Activated naive CD8-positive, alpha-beta T cell treated with anti-CD3 and anti-CD28 coated beads, Interleukin-2, amount 50 U/mL, for 24 hours (primary cell): ENCODE data around the gene SLX4IP.

Experiments
- ATAC-seq: fragments of 150-1000 bp; cut with Tn5 transposase; one replicate; pipeline ENCODE4 v1.10.0; 2021
- DNase-seq: peaks from one replicate; pipeline ENCODE4 v3.0.0; 2021
- H3K27ac Mint-ChIP-seq: one replicate; pipeline ENCODE4 v1.8.0; 2021; ENCODE audit warnings: mild to moderate bottlenecking, mixed read lengths
- H3K27me3 Mint-ChIP-seq: one replicate; pipeline ENCODE4 v1.8.0; 2021; ENCODE audit warnings: mixed read lengths
- H3K36me3 Mint-ChIP-seq: one replicate; pipeline ENCODE4 v1.8.0; 2021; ENCODE audit warnings: low read depth, mixed read lengths
- H3K4me1 Mint-ChIP-seq: one replicate; pipeline ENCODE4 v1.8.0; 2021; ENCODE audit warnings: mixed read lengths
- H3K4me3 Mint-ChIP-seq: one replicate; pipeline ENCODE4 v1.8.0; 2021; ENCODE audit warnings: mild to moderate bottlenecking, moderate library complexity, mixed read lengths
- H3K9me3 Mint-ChIP-seq: one replicate; pipeline ENCODE4 v1.8.0; 2021; ENCODE audit warnings: mixed read lengths

Gene SLX4IP

GRCh38 chr20:10543480-10543879, 108.4 kb downstream of the SLX4IP start:
- Mint-ChIP-seq H3K36me3 (peaks cover 2% of the 10 kb centered on the region), H3K27ac (no peak overlapping the region), H3K9me3 (no peaks in the 10 kb centered on the region), H3K4me3 (no peak overlapping the region), H3K4me1 (peaks cover 17% of the 10 kb centered on the region), H3K27me3 (no peaks in the 10 kb centered on the region)
- DNase-seq, result no peak
- ATAC-seq, result no peak

GRCh38 chr20:10547276-10548114, 112.4 kb downstream of the SLX4IP start:
- ATAC-seq (no peak), DNase-seq (no peak)
- Mint-ChIP-seq H3K27me3 (no peaks in the 10 kb centered on the region), H3K4me1 (peaks cover 29% of the 10 kb centered on the region), H3K4me3 (no peak overlapping the region), H3K36me3 (peaks cover 2% of the 10 kb centered on the region), H3K27ac (no peak overlapping the region), H3K9me3 (no peaks in the 10 kb centered on the region)

- Mint-ChIP-seq H3K9me3 (no peaks in the 10 kb centered on the region), H3K27me3 (no peaks in the 10 kb centered on the region)
Observed at GRCh38 chr20:10549511-10549910, 114.4 kb downstream of the SLX4IP start.

GRCh38 chr20:10550204-10551118, 115.4 kb downstream of the SLX4IP start:
- H3K27me3 Mint-ChIP-seq, result no peaks in the 10 kb centered on the region
- peak overlapping the region; percentile 28 for H3K27ac Mint-ChIP-seq
- peak; percentile 42 for ATAC-seq
- H3K4me1 Mint-ChIP-seq, result peaks cover 38% of the 10 kb centered on the region
- no peaks in the 10 kb centered on the region for H3K9me3 Mint-ChIP-seq
- H3K36me3 Mint-ChIP-seq, result no peaks in the 10 kb centered on the region
- H3K4me3 Mint-ChIP-seq, result no peak overlapping the region
- DNase-seq, result peak; percentile 10

More at GRCh38 chr20:10549511-10549910, 114.4 kb downstream of the SLX4IP start:
- DNase-seq (no peak), ATAC-seq (no peak)
- no peak overlapping the region for H3K4me3 Mint-ChIP-seq
- peaks cover 40% of the 10 kb centered on the region for H3K4me1 Mint-ChIP-seq
- H3K27ac Mint-ChIP-seq, result no peak overlapping the region
- no peaks in the 10 kb centered on the region for H3K36me3 Mint-ChIP-seq

- Mint-ChIP-seq H3K36me3 (no peaks in the 10 kb centered on the region), H3K9me3 (no peaks in the 10 kb centered on the region), H3K27ac (no peak overlapping the region), H3K4me1 (peaks cover 37% of the 10 kb centered on the region), H3K4me3 (no peak overlapping the region), H3K27me3 (no peaks in the 10 kb centered on the region)
- DNase-seq (peak; percentile 40), ATAC-seq (peak; percentile 67)
Observed at GRCh38 chr20:10551732-10552724, 116.9 kb downstream of the SLX4IP start.

GRCh38 chr20:10553326-10553984, 118.3 kb downstream of the SLX4IP start:
- Mint-ChIP-seq H3K9me3 (no peaks in the 10 kb centered on the region), H3K36me3 (peaks cover 3% of the 10 kb centered on the region), H3K27ac (no peak overlapping the region), H3K4me3 (no peak overlapping the region), H3K27me3 (no peaks in the 10 kb centered on the region), H3K4me1 (peaks cover 41% of the 10 kb centered on the region)
- ATAC-seq, result no peak
- peak; percentile 55 for DNase-seq

- Mint-ChIP-seq H3K9me3 (no peaks in the 10 kb centered on the region), H3K4me1 (peaks cover 49% of the 10 kb centered on the region), H3K27me3 (no peaks in the 10 kb centered on the region), H3K4me3 (no peak overlapping the region), H3K27ac (no peak overlapping the region), H3K36me3 (peaks cover 3% of the 10 kb centered on the region)
- no peak for DNase-seq
- ATAC-seq, result no peak
Observed at GRCh38 chr20:10554285-10554684, 119.2 kb downstream of the SLX4IP start.

- H3K27me3 Mint-ChIP-seq, result no peaks in the 10 kb centered on the region
- no peak overlapping the region for H3K4me3 Mint-ChIP-seq
- H3K27ac Mint-ChIP-seq, result no peak overlapping the region
- H3K9me3 Mint-ChIP-seq, result no peaks in the 10 kb centered on the region
- peaks cover 49% of the 10 kb centered on the region for H3K4me1 Mint-ChIP-seq
- peaks cover 3% of the 10 kb centered on the region for H3K36me3 Mint-ChIP-seq
- DNase-seq (no peak), ATAC-seq (no peak)
Observed at GRCh38 chr20:10555393-10555792, 120.3 kb downstream of the SLX4IP start.

- Mint-ChIP-seq H3K27me3 (no peaks in the 10 kb centered on the region), H3K9me3 (no peaks in the 10 kb centered on the region), H3K4me3 (no peak overlapping the region), H3K36me3 (peaks cover 3% of the 10 kb centered on the region), H3K4me1 (peaks cover 44% of the 10 kb centered on the region), H3K27ac (no peak overlapping the region)
- DNase-seq (no peak), ATAC-seq (no peak)
Observed at GRCh38 chr20:10555865-10556308, 120.8 kb downstream of the SLX4IP start.

- H3K4me1 Mint-ChIP-seq, result peaks cover 40% of the 10 kb centered on the region
- H3K4me3 Mint-ChIP-seq, result no peak overlapping the region
- DNase-seq, result no peak
- ATAC-seq, result no peak
- peaks cover 7% of the 10 kb centered on the region for H3K36me3 Mint-ChIP-seq
- H3K27me3 Mint-ChIP-seq, result no peaks in the 10 kb centered on the region
- no peak overlapping the region for H3K27ac Mint-ChIP-seq
- H3K9me3 Mint-ChIP-seq, result no peaks in the 10 kb centered on the region
Observed at GRCh38 chr20:10556519-10557083, 121.5 kb downstream of the SLX4IP start.

GRCh38 chr20:10557685-10558084, 122.6 kb downstream of the SLX4IP start:
- H3K27me3 Mint-ChIP-seq, result no peaks in the 10 kb centered on the region
- H3K9me3 Mint-ChIP-seq, result no peaks in the 10 kb centered on the region
- ATAC-seq, result no peak
- no peak overlapping the region for H3K27ac Mint-ChIP-seq
- no peak overlapping the region for H3K4me3 Mint-ChIP-seq
- no peak for DNase-seq
- peaks cover 11% of the 10 kb centered on the region for H3K36me3 Mint-ChIP-seq
- H3K4me1 Mint-ChIP-seq, result peaks cover 31% of the 10 kb centered on the region

- Mint-ChIP-seq H3K36me3 (peaks cover 15% of the 10 kb centered on the region), H3K4me1 (peaks cover 28% of the 10 kb centered on the region), H3K9me3 (no peaks in the 10 kb centered on the region), H3K4me3 (no peak overlapping the region), H3K27me3 (no peaks in the 10 kb centered on the region), H3K27ac (peak overlapping the region; percentile 47)
- ATAC-seq (peak; percentile 100), DNase-seq (peak; percentile 51)
Observed at GRCh38 chr20:10558635-10559187, 123.6 kb downstream of the SLX4IP start.

GRCh38 chr20:10559266-10559665, 124.2 kb downstream of the SLX4IP start:
- ATAC-seq (no peak), DNase-seq (no peak)
- H3K4me3 Mint-ChIP-seq, result no peak overlapping the region
- no peaks in the 10 kb centered on the region for H3K9me3 Mint-ChIP-seq
- peaks cover 15% of the 10 kb centered on the region for H3K36me3 Mint-ChIP-seq
- H3K27ac Mint-ChIP-seq, result peak overlapping the region; percentile 47
- peaks cover 30% of the 10 kb centered on the region for H3K4me1 Mint-ChIP-seq
- no peaks in the 10 kb centered on the region for H3K27me3 Mint-ChIP-seq
